Kidney epithelial cell (primary cell): ENCODE measurements around the gene ATP11C. TPM values are rescaled to one million over a fixed set of nuclear protein-coding genes. Genes with fewer than 3 reads are reported as not detected.
"Not testable (repeated sequence)": the region's sequence is repeated elsewhere in the genome, so short reads cannot be mapped to it uniquely, and the experiment has no call there.

Experiments
- DNase-seq: peaks from one replicate; pipeline ENCODE4 v3.0.0-alpha.2; 2010; ENCODE audit warnings: low read depth
- H3K27me3 ChIP-seq: 2 replicates; pipeline ENCODE4 v1.6.0; 2011; ENCODE audit warnings: low read length; ENCODE audit not compliant: control insufficient read depth, insufficient read depth
- H3K36me3 ChIP-seq: 2 replicates; pipeline ENCODE4 v1.5.1; 2011; ENCODE audit warnings: low read length; ENCODE audit not compliant: control insufficient read depth, insufficient read depth
- H3K4me3 ChIP-seq: 2 replicates; pipeline ENCODE4 v1.5.1; 2011; ENCODE audit warnings: low read depth, mild to moderate bottlenecking, control low read depth, low read length
- total RNA-seq: library from RNA; depleted of rRNA; stranded (reverse); fragments of >200 nt; gene quantifications from 2 replicates; pipeline ENCODE4 v1.2.3, GENCODE V29; 2015
- TF ChIP-seq, protein P1 (sequence below): IDR thresholded peaks from 2 replicates; pipeline ENCODE4 v1.5.1; 2011; ENCODE audit warnings: mild to moderate bottlenecking, moderate library complexity, low read length, control low read depth, inconsistent platforms; ENCODE audit not compliant: insufficient read depth, poor library complexity, severe bottlenecking

Gene ATP11C
- total RNA-seq, 1 donor from 2014 or later: 32.4 TPM

- no peak for DNase-seq
- no peaks in the 10 kb centered on the region for H3K36me3 ChIP-seq
- TF ChIP-seq, protein P1, sequence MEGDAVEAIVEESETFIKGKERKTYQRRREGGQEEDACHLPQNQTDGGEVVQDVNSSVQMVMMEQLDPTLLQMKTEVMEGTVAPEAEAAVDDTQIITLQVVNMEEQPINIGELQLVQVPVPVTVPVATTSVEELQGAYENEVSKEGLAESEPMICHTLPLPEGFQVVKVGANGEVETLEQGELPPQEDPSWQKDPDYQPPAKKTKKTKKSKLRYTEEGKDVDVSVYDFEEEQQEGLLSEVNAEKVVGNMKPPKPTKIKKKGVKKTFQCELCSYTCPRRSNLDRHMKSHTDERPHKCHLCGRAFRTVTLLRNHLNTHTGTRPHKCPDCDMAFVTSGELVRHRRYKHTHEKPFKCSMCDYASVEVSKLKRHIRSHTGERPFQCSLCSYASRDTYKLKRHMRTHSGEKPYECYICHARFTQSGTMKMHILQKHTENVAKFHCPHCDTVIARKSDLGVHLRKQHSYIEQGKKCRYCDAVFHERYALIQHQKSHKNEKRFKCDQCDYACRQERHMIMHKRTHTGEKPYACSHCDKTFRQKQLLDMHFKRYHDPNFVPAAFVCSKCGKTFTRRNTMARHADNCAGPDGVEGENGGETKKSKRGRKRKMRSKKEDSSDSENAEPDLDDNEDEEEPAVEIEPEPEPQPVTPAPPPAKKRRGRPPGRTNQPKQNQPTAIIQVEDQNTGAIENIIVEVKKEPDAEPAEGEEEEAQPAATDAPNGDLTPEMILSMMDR: no peak
These were observed 88.0 kb downstream of the ATP11C start for GRCh38 chrX:139844884-139845283.

DNA sequence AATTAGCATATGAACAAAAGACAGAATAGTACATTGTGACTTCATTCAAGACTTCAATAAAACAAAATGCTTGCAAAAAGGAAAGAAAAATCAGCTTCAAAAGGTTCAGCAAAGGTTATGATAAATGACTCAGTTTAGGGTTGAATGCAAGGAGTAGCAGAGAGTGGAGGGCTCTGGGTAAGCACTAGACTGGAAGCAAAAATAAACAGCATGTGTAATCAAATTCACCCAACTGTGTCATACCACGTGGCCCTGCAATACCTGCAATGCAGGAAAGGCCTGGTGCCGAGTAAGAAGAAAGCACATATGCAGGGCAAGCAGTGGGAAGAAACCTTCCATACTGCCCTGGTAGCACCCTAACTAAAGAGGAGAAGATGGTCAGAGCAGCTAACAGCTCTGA lies 88.7 kb downstream of the ATP11C start:
- DNase-seq: peak; percentile 29

More at GRCh38 chrX:139844884-139845283, 88.0 kb downstream of the ATP11C start:
- Histone ChIP-seq H3K4me3 (no peak overlapping the region), H3K27me3 (no peaks in the 10 kb centered on the region)

DNA sequence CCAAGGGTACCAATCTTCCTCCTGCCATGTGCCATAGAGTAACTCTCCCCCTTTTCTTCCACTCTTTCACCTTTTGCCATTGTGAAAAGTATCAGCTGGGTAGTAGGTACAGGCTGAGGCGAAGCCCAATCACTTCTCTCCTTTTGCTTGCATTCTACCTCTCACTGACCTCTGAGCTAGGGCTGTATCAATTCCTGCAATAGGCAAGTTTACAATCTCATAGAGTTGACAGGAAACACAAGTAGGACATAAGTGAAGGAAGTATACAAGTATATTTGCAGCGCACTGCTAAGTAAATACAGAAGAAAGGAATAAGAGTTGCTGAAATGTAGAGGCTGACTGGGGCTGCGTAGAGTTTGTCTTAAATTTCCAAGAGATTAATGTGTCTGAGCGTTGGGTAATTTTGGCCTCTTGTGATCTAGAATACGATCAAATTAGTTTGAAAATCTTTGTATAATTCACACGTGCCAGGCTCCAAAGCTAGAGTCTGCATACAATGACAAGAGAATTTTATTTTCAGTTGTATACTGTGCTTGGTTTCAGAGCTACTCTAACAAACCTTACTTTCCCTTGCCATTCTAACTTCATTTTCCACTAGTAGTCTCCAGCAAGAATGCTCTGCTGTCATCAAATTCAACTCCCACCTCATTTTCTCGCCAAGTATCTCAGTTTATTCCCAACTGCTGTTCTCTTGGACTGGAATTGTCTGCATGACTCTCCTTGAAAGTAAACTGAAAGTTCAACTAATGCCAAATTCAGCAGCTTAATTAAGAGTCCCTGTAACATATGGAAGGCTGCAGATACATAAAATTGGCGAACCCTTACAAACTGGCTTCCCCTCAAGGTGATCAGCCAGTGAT lies 90.3 kb downstream of the ATP11C start:
- Histone ChIP-seq H3K27me3 (no peaks in the 10 kb centered on the region), H3K36me3 (no peaks in the 10 kb centered on the region), H3K4me3 (no peak overlapping the region)
- no peak for DNase-seq
- TF ChIP-seq, protein P1: no peak

More for the DNA sequence above, 88.7 kb downstream of the ATP11C start:
- H3K4me3 ChIP-seq: no peak overlapping the region
- H3K36me3 ChIP-seq: no peaks in the 10 kb centered on the region
- TF ChIP-seq, protein P1: no peak
- H3K27me3 ChIP-seq: no peaks in the 10 kb centered on the region

- not testable (repeated sequence) for H3K27me3 ChIP-seq, DNase-seq, H3K4me3 ChIP-seq, H3K36me3 ChIP-seq
These were observed 96.5 kb downstream of the ATP11C start for GRCh38 chrX:139836335-139836734.

- DNase-seq: no peak
- no peaks in the 10 kb centered on the region for H3K36me3 ChIP-seq
- TF ChIP-seq, protein P1: no peak
- no peak overlapping the region for H3K4me3 ChIP-seq
- H3K27me3 ChIP-seq: no peaks in the 10 kb centered on the region
These were observed 98.0 kb downstream of the ATP11C start for GRCh38 chrX:139834879-139835278.

- no peak overlapping the region for H3K4me3 ChIP-seq
- TF ChIP-seq, protein P1: no peak
- H3K27me3 ChIP-seq: no peaks in the 10 kb centered on the region
- H3K36me3 ChIP-seq: no peaks in the 10 kb centered on the region
- DNase-seq: no peak
These were observed 100.0 kb downstream of the ATP11C start for GRCh38 chrX:139832718-139833309.
